Measurements from ENCODE around the gene A2M.

The A2M gene

GRCh38 chr12:9050521-9051157 is 65.1 kb downstream of the A2M start:
- DNase-seq (ENCODE audit: low read depth, low spot score): no peak

GRCh38 chr12:9049520-9050133 is 66.1 kb downstream of the A2M start:
- Histone ChIP-seq H3K9me3 (ENCODE audit: low read depth, low read length) (no peaks in the 10 kb centered on the region), H3K4me3 (no peak overlapping the region), H3K36me3 (ENCODE audit: insufficient read depth, low read length) (no peaks in the 10 kb centered on the region), H3K27ac (no peak overlapping the region), H3K9ac (ENCODE audit: insufficient read length) (no peak overlapping the region)
- DNase-seq (ENCODE audit: low read depth, low spot score): peak; percentile 58
- TF ChIP-seq FOXP2 (optimal IDR thresholded peaks at IDR 0.05; ENCODE audit: control extremely low read depth, extremely low read length, insufficient read depth) (no peak), POLR2AphosphoS5 (IDR thresholded peaks at IDR 0.05; ENCODE audit: borderline replicate concordance, low read depth, low read length) (no peak), EZH2 (IDR thresholded peaks at IDR 0.05) (no peak)

More at GRCh38 chr12:9050521-9051157, 65.1 kb downstream of the A2M start:
- no peak for TF ChIP-seq EZH2 (IDR thresholded peaks at IDR 0.05)
- no peak for TF ChIP-seq POLR2AphosphoS5 (IDR thresholded peaks at IDR 0.05; ENCODE audit: borderline replicate concordance, low read depth, low read length)
- no peak for TF ChIP-seq FOXP2 (optimal IDR thresholded peaks at IDR 0.05; ENCODE audit: control extremely low read depth, extremely low read length, insufficient read depth)
- no peak overlapping the region for H3K9ac ChIP-seq (ENCODE audit: insufficient read length)
- no peaks in the 10 kb centered on the region for H3K9me3 ChIP-seq (ENCODE audit: low read depth, low read length)
- H3K4me3 ChIP-seq: no peak overlapping the region
- no peaks in the 10 kb centered on the region for H3K36me3 ChIP-seq (ENCODE audit: insufficient read depth, low read length)
- no peak overlapping the region for H3K27ac ChIP-seq

- no peak overlapping the region for H3K9ac ChIP-seq (ENCODE audit: insufficient read length)
- H3K36me3 ChIP-seq (ENCODE audit: insufficient read depth, low read length): no peaks in the 10 kb centered on the region
- no peaks in the 10 kb centered on the region for H3K9me3 ChIP-seq (ENCODE audit: low read depth, low read length)
- TF ChIP-seq POLR2AphosphoS5 (IDR thresholded peaks at IDR 0.05; ENCODE audit: borderline replicate concordance, low read depth, low read length): no peak
- TF ChIP-seq FOXP2 (optimal IDR thresholded peaks at IDR 0.05; ENCODE audit: control extremely low read depth, extremely low read length, insufficient read depth): no peak
- TF ChIP-seq EZH2 (IDR thresholded peaks at IDR 0.05): no peak
- DNase-seq (ENCODE audit: low read depth, low spot score): no peak
- no peak overlapping the region for H3K4me3 ChIP-seq
- H3K27ac ChIP-seq: no peak overlapping the region
Measured at GRCh38 chr12:9048930-9049329, 66.8 kb downstream of the A2M start.

- DNase-seq (ENCODE audit: low read depth, low spot score): no peak
- TF ChIP-seq POLR2AphosphoS5 (IDR thresholded peaks at IDR 0.05; ENCODE audit: borderline replicate concordance, low read depth, low read length) (no peak), FOXP2 (optimal IDR thresholded peaks at IDR 0.05; ENCODE audit: control extremely low read depth, extremely low read length, insufficient read depth) (no peak), EZH2 (IDR thresholded peaks at IDR 0.05) (no peak)
- H3K4me3 ChIP-seq: no peak overlapping the region
- H3K9ac ChIP-seq (ENCODE audit: insufficient read length): no peak overlapping the region
- no peaks in the 10 kb centered on the region for H3K9me3 ChIP-seq (ENCODE audit: low read depth, low read length)
- no peaks in the 10 kb centered on the region for H3K36me3 ChIP-seq (ENCODE audit: insufficient read depth, low read length)
- H3K27ac ChIP-seq: no peak overlapping the region
Measured at GRCh38 chr12:9047105-9047504, 68.6 kb downstream of the A2M start.

- no peaks in the 10 kb centered on the region for H3K9me3 ChIP-seq (ENCODE audit: low read depth, low read length)
- H3K36me3 ChIP-seq (ENCODE audit: insufficient read depth, low read length): no peaks in the 10 kb centered on the region
- no peak overlapping the region for H3K9ac ChIP-seq (ENCODE audit: insufficient read length)
- no peak for TF ChIP-seq FOXP2 (optimal IDR thresholded peaks at IDR 0.05; ENCODE audit: control extremely low read depth, extremely low read length, insufficient read depth)
- H3K4me3 ChIP-seq: no peak overlapping the region
- DNase-seq (ENCODE audit: low read depth, low spot score): no peak
- H3K27ac ChIP-seq: no peak overlapping the region
Measured at GRCh38 chr12:9043766-9044165, 72.0 kb downstream of the A2M start.

- Histone ChIP-seq H3K36me3 (ENCODE audit: insufficient read depth, low read length) (no peaks in the 10 kb centered on the region), H3K9me3 (ENCODE audit: low read depth, low read length) (no peaks in the 10 kb centered on the region), H3K27ac (no peak overlapping the region), H3K4me3 (no peak overlapping the region), H3K9ac (ENCODE audit: insufficient read length) (no peak overlapping the region)
- TF ChIP-seq POLR2AphosphoS5 (IDR thresholded peaks at IDR 0.05; ENCODE audit: borderline replicate concordance, low read depth, low read length) (no peak), EZH2 (IDR thresholded peaks at IDR 0.05) (no peak), FOXP2 (optimal IDR thresholded peaks at IDR 0.05; ENCODE audit: control extremely low read depth, extremely low read length, insufficient read depth) (no peak)
- no peak for DNase-seq (ENCODE audit: low read depth, low spot score)
Measured at GRCh38 chr12:9041321-9041720, 74.4 kb downstream of the A2M start.

GRCh38 chr12:9040484-9041186 is 75.1 kb downstream of the A2M start:
- no peak overlapping the region for H3K9ac ChIP-seq (ENCODE audit: insufficient read length)
- no peaks in the 10 kb centered on the region for H3K36me3 ChIP-seq (ENCODE audit: insufficient read depth, low read length)
- no peak for TF ChIP-seq EZH2 (IDR thresholded peaks at IDR 0.05)
- no peak for TF ChIP-seq POLR2AphosphoS5 (IDR thresholded peaks at IDR 0.05; ENCODE audit: borderline replicate concordance, low read depth, low read length)
- TF ChIP-seq FOXP2 (optimal IDR thresholded peaks at IDR 0.05; ENCODE audit: control extremely low read depth, extremely low read length, insufficient read depth): no peak
- no peak for DNase-seq (ENCODE audit: low read depth, low spot score)
- no peaks in the 10 kb centered on the region for H3K9me3 ChIP-seq (ENCODE audit: low read depth, low read length)
- no peak overlapping the region for H3K4me3 ChIP-seq
- H3K27ac ChIP-seq: no peak overlapping the region

- Histone ChIP-seq H3K36me3 (ENCODE audit: insufficient read depth, low read length) (no peaks in the 10 kb centered on the region), H3K9ac (ENCODE audit: insufficient read length) (no peak overlapping the region), H3K9me3 (ENCODE audit: low read depth, low read length) (no peaks in the 10 kb centered on the region), H3K4me3 (no peak overlapping the region), H3K27ac (no peak overlapping the region)
- TF ChIP-seq FOXP2 (optimal IDR thresholded peaks at IDR 0.05; ENCODE audit: control extremely low read depth, extremely low read length, insufficient read depth) (no peak), POLR2AphosphoS5 (IDR thresholded peaks at IDR 0.05; ENCODE audit: borderline replicate concordance, low read depth, low read length) (no peak), EZH2 (IDR thresholded peaks at IDR 0.05) (no peak)
- no peak for DNase-seq (ENCODE audit: low read depth, low spot score)
Measured at GRCh38 chr12:9039397-9039977, 76.2 kb downstream of the A2M start.

Data from SK-N-MC (cell line).